Ovary (tissue), 9 donors: ENCODE measurements around the gene DIDO1. TPM values are rescaled to one million over a fixed set of nuclear protein-coding genes. Genes with fewer than 3 reads are reported as not detected.

ENCODE experiments used
- DNase-seq, 5 donors: peaks; one replicate each; pipeline ENCODE4 v3.0.0-alpha.2; 2019 to 2020
- H3K27ac ChIP-seq, 2 donors: fragments of 200-600 bp; one replicate each; pipeline versions ENCODE4 v1.5.1 to v1.8.0; 2019 to 2022
- H3K27me3 ChIP-seq: fragments of 200-600 bp; one replicate; pipeline ENCODE4 v1.8.0; 2022
- H3K36me3 ChIP-seq: fragments of 200-600 bp; sonication (generic); one replicate; pipeline ENCODE4 v1.5.1; 2019
- H3K4me1 ChIP-seq: one replicate; pipeline ENCODE4 v1.8.1; 2013; ENCODE audit warnings: mild to moderate bottlenecking, moderate library complexity; ENCODE audit not compliant: insufficient read depth
- H3K4me3 ChIP-seq: fragments of 200-600 bp; sonication (generic); one replicate; pipeline ENCODE4 v1.5.1; 2017
- H3K9me3 ChIP-seq, 2 donors: fragments of 200-600 bp in 1 of 2; sonication (generic) in 1 of 2; one replicate each; pipeline versions ENCODE4 v1.5.1 to v1.8.1; 2013 to 2019; ENCODE audit warnings: mild to moderate bottlenecking in 1 of 2, moderate library complexity in 1 of 2
- EP300 ChIP-seq: sonication (generic); formaldehyde crosslinking; IDR thresholded peaks from one replicate; pipeline ENCODE4 v1.6.1; 2017; ENCODE audit warnings: antibody characterized with exemption
- POLR2A ChIP-seq: fragments of 450-650 bp; IDR thresholded peaks from one replicate; pipeline ENCODE4 v1.6.1; 2017; ENCODE audit warnings: antibody characterized with exemption, mild to moderate bottlenecking, moderate library complexity
- WGBS, 3 donors: extraction: QIAGEN DNeasy Blood & Tissue Kit in 1 of 3; methylation state at CpG; one replicate each; pipeline versions ENCODE4 v1.1.5 to v1.1.7; 2013 to 2017; 5-methylcytosine and 5-hydroxymethylcytosine counted together
- intact Hi-C, 4 donors: fragments of 100-400 bp; cut with DNase I; formaldehyde crosslinking; loops; one replicate each; pipeline versions ENCODE4 v1.11.0 to v1.15.1; 2022 to 2023
- polyA plus RNA-seq, 2 donors: library from polyadenylated mRNA; stranded (reverse); fragments of 200-250 nt in 1 of 2; fragments of 350-450 nt in 1 of 2; fragmentation: Illumina TruSeq in 1 of 2; extraction: RNeasy Lipid Tissue Mini Kit (QIAGEN cat#74804) in 1 of 2; gene quantifications; one replicate each; pipeline ENCODE4 v1.2.3, GENCODE V29; 2013 to 2014
- total RNA-seq, 7 donors: library from RNA; depleted of rRNA in 2 of 7; stranded (reverse); fragments of >200 nt in 2 of 7; fragmentation: NEBNext Ultra II Directional in 3 of 7; extraction: Animal tissue kit (Norgen Biotek cat#: 25700) in 3 of 7; gene quantifications; one replicate each; pipeline versions ENCODE4 v1.1.0 to v1.2.4, GENCODE V29; 2016 to 2023
- TF ChIP-seq, protein P1 (sequence below), 3 donors: fragments of 450-650 bp in 2 of 3; fragments of 200-600 bp in 1 of 3; IDR thresholded peaks; one replicate each; pipeline versions ENCODE4 v1.5.1 to v1.8.0; 2016 to 2022; ENCODE audit warnings: antibody characterized with exemption in 3 of 3, mild to moderate bottlenecking in 1 of 3
- donor health status: DM: no; HTN: no; CAD: no; lungs with moderate emphysema.
- donor health status: DM: no; HTN: no; CAD: no.
- donor health status: Bipolar disorder and iron deficiency.
- donor health status: DM: yes; HTN: yes; CAD: no.
- donor health status: DM: no; HTN: no; CAD: no.
- donor health status: DM: yes; HTN: yes; CAD: no.

The DIDO1 gene
- total and polyA plus RNA-seq, 9 donors, result 42.9 to 82.2 (median 56.2) TPM

DNA sequence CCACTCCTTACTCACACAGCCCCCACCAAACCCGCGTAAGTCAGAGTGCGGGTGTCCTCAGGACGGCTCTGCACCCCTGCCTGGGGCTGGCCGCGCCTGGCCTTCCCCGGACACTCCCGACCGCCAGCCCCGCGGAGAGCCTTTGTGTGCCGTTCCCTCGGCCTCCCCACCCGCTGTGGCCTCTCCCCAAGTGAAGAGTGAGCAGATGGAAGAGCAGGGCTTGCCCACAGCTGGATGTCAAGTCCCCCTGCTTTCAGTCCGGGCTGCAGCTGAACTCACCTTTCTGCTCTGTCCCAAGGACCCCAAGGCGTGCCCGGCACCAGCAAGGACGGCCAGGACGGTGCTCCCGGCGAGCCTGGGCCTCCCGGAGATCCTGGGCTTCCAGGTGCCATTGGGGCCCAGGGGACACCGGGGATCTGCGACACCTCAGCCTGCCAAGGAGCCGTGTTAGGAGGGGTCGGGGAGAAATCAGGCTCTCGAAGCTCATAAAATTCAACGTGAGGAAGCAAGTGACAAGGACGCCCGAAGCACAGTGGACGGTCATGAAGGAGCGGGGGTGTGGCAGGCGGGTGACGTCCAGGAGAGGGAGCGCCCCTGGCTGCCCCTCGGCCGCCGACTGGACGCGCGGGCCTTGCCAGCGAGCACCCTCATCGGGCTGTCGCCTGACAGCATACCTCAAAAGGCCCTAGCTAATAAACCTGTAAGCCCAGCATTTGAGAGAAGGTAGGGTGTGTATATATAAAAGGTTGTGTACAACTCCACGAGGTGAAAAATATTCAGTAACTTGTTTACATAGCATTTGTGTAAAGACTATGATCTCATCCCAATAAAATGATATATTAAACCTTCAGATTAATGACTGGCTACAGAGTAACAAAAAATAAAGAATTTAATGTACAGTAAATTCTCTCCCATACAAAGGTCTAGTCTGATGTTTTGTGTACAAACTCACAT, 85.8 kb downstream of the DIDO1 start:
- Histone ChIP-seq H3K27ac (no peak overlapping the region), H3K27me3 (no peaks in the 10 kb centered on the region), H3K4me3 (no peak overlapping the region), H3K36me3 (no peaks in the 10 kb centered on the region), H3K9me3 (no peaks in the 10 kb centered on the region), H3K4me1 (no peaks in the 10 kb centered on the region)
- DNase-seq, result peak in 1 of 5 donors; percentile 11
- TF ChIP-seq EP300 (no peak), POLR2A (no peak)
- TF ChIP-seq, protein P1, sequence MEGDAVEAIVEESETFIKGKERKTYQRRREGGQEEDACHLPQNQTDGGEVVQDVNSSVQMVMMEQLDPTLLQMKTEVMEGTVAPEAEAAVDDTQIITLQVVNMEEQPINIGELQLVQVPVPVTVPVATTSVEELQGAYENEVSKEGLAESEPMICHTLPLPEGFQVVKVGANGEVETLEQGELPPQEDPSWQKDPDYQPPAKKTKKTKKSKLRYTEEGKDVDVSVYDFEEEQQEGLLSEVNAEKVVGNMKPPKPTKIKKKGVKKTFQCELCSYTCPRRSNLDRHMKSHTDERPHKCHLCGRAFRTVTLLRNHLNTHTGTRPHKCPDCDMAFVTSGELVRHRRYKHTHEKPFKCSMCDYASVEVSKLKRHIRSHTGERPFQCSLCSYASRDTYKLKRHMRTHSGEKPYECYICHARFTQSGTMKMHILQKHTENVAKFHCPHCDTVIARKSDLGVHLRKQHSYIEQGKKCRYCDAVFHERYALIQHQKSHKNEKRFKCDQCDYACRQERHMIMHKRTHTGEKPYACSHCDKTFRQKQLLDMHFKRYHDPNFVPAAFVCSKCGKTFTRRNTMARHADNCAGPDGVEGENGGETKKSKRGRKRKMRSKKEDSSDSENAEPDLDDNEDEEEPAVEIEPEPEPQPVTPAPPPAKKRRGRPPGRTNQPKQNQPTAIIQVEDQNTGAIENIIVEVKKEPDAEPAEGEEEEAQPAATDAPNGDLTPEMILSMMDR (IDR thresholded peaks at IDR 0.05), result no peak
- intact Hi-C loops, result no loop called here
- WGBS, 3 donors, result 69 to 74% (median 70%) methylated on average over 45 of the region's 45 CpGs

DNA sequence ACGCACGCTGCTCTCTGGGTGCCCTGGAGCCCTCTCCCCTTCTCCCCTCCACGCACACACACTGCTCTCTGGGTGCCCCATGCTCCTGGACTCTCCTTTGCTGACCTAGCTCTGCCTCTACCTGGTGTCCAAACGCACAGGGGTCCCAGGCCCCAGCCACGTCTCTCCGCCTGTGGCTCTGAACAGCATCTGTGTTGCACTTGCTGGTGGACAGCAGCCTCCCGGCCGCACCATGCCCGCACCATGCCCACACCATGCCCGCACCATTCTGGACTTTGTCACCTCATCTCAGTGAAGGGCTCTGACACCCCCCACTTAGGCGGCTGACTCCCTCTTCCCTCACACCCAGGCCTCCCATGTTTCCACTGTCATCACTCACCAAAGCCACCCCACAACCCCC, 86.5 kb downstream of the DIDO1 start:
- H3K9me3 ChIP-seq, result no peaks in the 10 kb centered on the region
- TF ChIP-seq, protein P1 (IDR thresholded peaks at IDR 0.05), result no peak
- TF ChIP-seq POLR2A, result no peak
- TF ChIP-seq EP300, result no peak
- no peak overlapping the region for H3K4me3 ChIP-seq
- 82 to 94% (median 87%) methylated on average over 11 of the region's 11 CpGs for WGBS, 3 donors
- H3K27me3 ChIP-seq, result no peaks in the 10 kb centered on the region
- no peak for DNase-seq
- H3K27ac ChIP-seq, result no peak overlapping the region
- intact Hi-C loops, result no loop called here
- H3K36me3 ChIP-seq, result no peaks in the 10 kb centered on the region
- H3K4me1 ChIP-seq, result no peaks in the 10 kb centered on the region

DNA sequence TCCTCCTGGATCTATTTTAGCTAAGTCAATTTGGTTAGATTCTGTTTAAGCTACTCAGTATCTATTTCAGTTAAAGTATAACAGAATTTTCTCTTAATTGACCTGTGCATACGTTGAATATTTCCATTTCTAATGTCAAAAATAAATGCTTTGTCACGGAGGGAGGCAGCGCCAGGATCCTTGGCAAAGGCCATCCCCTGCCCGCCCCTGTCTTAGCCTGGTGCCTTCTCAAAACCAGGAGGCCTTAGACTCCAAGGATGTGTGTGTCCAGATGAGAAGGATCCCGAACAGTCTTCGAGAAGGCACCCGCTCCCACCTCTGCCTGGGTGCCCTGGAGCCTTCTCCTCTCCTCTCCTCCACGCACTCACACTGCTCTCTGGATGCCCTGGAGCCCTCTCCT, 87.0 kb downstream of the DIDO1 start:
- no peak overlapping the region for H3K4me3 ChIP-seq
- H3K27ac ChIP-seq, result no peak overlapping the region
- no peak for DNase-seq

DNA sequence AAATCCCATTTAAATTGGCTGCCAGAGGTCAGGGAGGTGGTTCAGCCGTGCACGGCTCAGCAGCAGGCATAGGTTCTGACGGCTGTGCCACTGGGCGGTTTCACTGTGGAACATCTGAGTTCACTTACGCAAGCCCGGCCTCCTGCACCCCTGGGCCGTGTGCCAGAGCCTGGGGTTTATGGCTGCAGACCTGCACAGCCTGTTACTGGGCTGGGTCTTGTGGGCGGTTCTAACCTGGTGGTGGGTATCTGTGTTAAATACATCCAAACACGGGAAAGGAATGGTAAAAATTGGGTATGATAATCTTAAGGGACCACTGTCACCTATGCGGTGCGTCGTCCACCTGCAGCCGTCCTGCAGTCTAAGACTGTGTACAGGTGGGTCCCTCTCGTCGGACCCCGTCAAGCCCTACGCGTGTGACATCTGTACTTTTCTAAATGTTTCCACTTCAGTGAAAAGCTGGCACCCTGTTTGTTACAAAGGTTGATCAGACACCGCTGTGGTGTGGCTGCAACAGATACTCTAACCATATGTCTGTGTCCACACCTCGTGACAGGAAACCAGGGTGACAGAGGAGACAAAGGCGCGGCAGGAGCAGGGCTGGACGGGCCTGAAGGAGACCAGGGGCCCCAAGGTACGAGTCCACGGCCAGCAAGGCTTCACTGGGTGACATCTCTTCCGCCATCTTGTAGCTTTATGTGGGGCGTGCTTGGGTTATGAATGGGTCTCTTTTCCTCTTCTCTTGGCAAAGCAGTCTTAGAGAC, 88.0 kb downstream of the DIDO1 start:
- Histone ChIP-seq H3K27ac (no peak overlapping the region), H3K9me3 (no peaks in the 10 kb centered on the region), H3K4me1 (no peaks in the 10 kb centered on the region), H3K36me3 (no peaks in the 10 kb centered on the region), H3K27me3 (no peaks in the 10 kb centered on the region), H3K4me3 (no peak overlapping the region)
- peak in 1 of 5 donors; percentile 17 for DNase-seq
- intact Hi-C loops, result no loop called here
- TF ChIP-seq POLR2A (no peak), EP300 (no peak)
- TF ChIP-seq, protein P1 (IDR thresholded peaks at IDR 0.05), result no peak
- WGBS, 3 donors, result 84 to 89% (median 88%) methylated on average over 27 of the region's 27 CpGs

More for the DNA sequence above, 87.0 kb downstream of the DIDO1 start:
- TF ChIP-seq, protein P1 (IDR thresholded peaks at IDR 0.05), result no peak
- no peak for TF ChIP-seq EP300
- TF ChIP-seq POLR2A, result no peak
- WGBS, 3 donors, result 86 to 94% (median 94%) methylated on average over 8 of the region's 8 CpGs
- Histone ChIP-seq H3K9me3 (no peaks in the 10 kb centered on the region), H3K4me1 (no peaks in the 10 kb centered on the region), H3K27me3 (no peaks in the 10 kb centered on the region), H3K36me3 (no peaks in the 10 kb centered on the region)
- intact Hi-C loops, result no loop called here
